ENCODE measurements around the gene GORAB. TPM values are rescaled to one million over a fixed set of nuclear protein-coding genes. Genes with fewer than 3 reads are reported as not detected.

Gene GORAB
- polyA plus RNA-seq, 1 donor (not counting 4 experiments of a cell fraction or from before 2014, with no cell fraction given): 12.0 TPM

GRCh38 chr1:170533298-170533697 is 1.3 kb downstream of the GORAB start:
- FAIRE-seq (no peak), DNase-seq (ENCODE audit: low read depth, low spot score) (no peak)
- Histone ChIP-seq H3K4me1 (ENCODE audit: control insufficient read depth, extremely low read depth, insufficient read depth, low read length) (peaks cover 7% of the 10 kb centered on the region), H2AFZ (ENCODE audit: control insufficient read depth, low read length) (no peak overlapping the region), H4K20me1 (ENCODE audit: control insufficient read depth, extremely low read depth, insufficient read depth, low read length) (no peaks in the 10 kb centered on the region), H3K27me3 (ENCODE audit: control insufficient read depth, extremely low read depth, insufficient read depth, low read length) (no peaks in the 10 kb centered on the region), H3K27ac (ENCODE audit: control insufficient read depth, insufficient read depth, low read length) (peak overlapping the region; percentile 95), H3K9me1 (ENCODE audit: control insufficient read depth, extremely low read depth, insufficient read depth, low read length) (no peaks in the 10 kb centered on the region), H3K9ac (ENCODE audit: control insufficient read depth, extremely low read depth, insufficient read depth, low read length) (peak overlapping the region; percentile 98), H3K79me2 (ENCODE audit: control insufficient read depth, insufficient read depth, low read length) (peaks cover 30% of the 10 kb centered on the region), H3K4me3 (ENCODE audit: control insufficient read depth in 2 of 3, extremely low read depth in 1 of 3, insufficient read depth in 2 of 3, low read depth in 1 of 3, low read length in 3 of 3) (peak overlapping the region; percentile 53 to 91 (median 76)), H3K36me3 (ENCODE audit: control insufficient read depth in 2 of 2, extremely low read depth in 1 of 2, insufficient read depth in 2 of 2, low read length in 2 of 2) (no peaks in the 10 kb centered on the region), H3K4me2 (ENCODE audit: control insufficient read depth, extremely low read depth, insufficient read depth, low read depth, low read length) (peak overlapping the region; percentile 86), H3K9me3 (ENCODE audit: control insufficient read depth, low read depth, low read length) (no peaks in the 10 kb centered on the region)
- no peak for TF ChIP-seq EZH2 (IDR thresholded peaks at IDR 0.05; ENCODE audit: low read length)
- TF ChIP-seq CTCF (optimal IDR thresholded peaks at IDR 0.05 in 1 of 3, IDR thresholded peaks at IDR 0.05 in 1 of 3, conservative IDR thresholded peaks at IDR 0.05 in 1 of 3; ENCODE audit: extremely low read depth in 1 of 3, insufficient read depth in 2 of 3, low read length in 3 of 3): no peak
- dilution Hi-C loops (cut with MboI; ENCODE audit: extremely low pct_ligation_motif_present, low sequenced_read_pairs): no loop called here

GRCh38 chr1:170534626-170535147 is 2.7 kb downstream of the GORAB start:
- dilution Hi-C loops (cut with MboI; ENCODE audit: extremely low pct_ligation_motif_present, low sequenced_read_pairs): no loop called here
- no peaks in the 10 kb centered on the region for H3K27me3 ChIP-seq (ENCODE audit: control insufficient read depth, extremely low read depth, insufficient read depth, low read length)
- no peak overlapping the region for H3K27ac ChIP-seq (ENCODE audit: control insufficient read depth, insufficient read depth, low read length)
- H3K4me1 ChIP-seq (ENCODE audit: control insufficient read depth, extremely low read depth, insufficient read depth, low read length): peaks cover 7% of the 10 kb centered on the region
- no peaks in the 10 kb centered on the region for H3K9me3 ChIP-seq (ENCODE audit: control insufficient read depth, low read depth, low read length)
- no peaks in the 10 kb centered on the region for H3K36me3 ChIP-seq (ENCODE audit: control insufficient read depth in 2 of 2, extremely low read depth in 1 of 2, insufficient read depth in 2 of 2, low read length in 2 of 2)
- H3K9me1 ChIP-seq (ENCODE audit: control insufficient read depth, extremely low read depth, insufficient read depth, low read length): no peaks in the 10 kb centered on the region
- H3K4me2 ChIP-seq (ENCODE audit: control insufficient read depth, extremely low read depth, insufficient read depth, low read depth, low read length): no peak overlapping the region
- H3K4me3 ChIP-seq (ENCODE audit: control insufficient read depth in 2 of 3, extremely low read depth in 1 of 3, insufficient read depth in 2 of 3, low read depth in 1 of 3, low read length in 3 of 3): no peak overlapping the region
- H3K79me2 ChIP-seq (ENCODE audit: control insufficient read depth, insufficient read depth, low read length): peaks cover 30% of the 10 kb centered on the region
- FAIRE-seq: no peak
- H4K20me1 ChIP-seq (ENCODE audit: control insufficient read depth, extremely low read depth, insufficient read depth, low read length): no peaks in the 10 kb centered on the region
- H2AFZ ChIP-seq (ENCODE audit: control insufficient read depth, low read length): no peak overlapping the region
- DNase-seq (ENCODE audit: low read depth, low spot score): no peak
- no peak for TF ChIP-seq EZH2 (IDR thresholded peaks at IDR 0.05; ENCODE audit: low read length)
- no peak for TF ChIP-seq CTCF (optimal IDR thresholded peaks at IDR 0.05 in 1 of 3, IDR thresholded peaks at IDR 0.05 in 1 of 3, conservative IDR thresholded peaks at IDR 0.05 in 1 of 3; ENCODE audit: extremely low read depth in 1 of 3, insufficient read depth in 2 of 3, low read length in 3 of 3)
- no peak overlapping the region for H3K9ac ChIP-seq (ENCODE audit: control insufficient read depth, extremely low read depth, insufficient read depth, low read length)

Data from keratinocyte (primary cell).